Measurements from ENCODE around the gene PXDN.

Gene PXDN

GRCh38 chr2:1675633-1676032, 68.7 kb downstream of the PXDN start:
- Histone ChIP-seq H4K20me1 (ENCODE audit: insufficient read depth) (no peaks in the 10 kb centered on the region), H3K27ac (no peak overlapping the region), H3K36me3 (ENCODE audit: insufficient read depth) (no peaks in the 10 kb centered on the region), H3K4me2 (no peak overlapping the region), H2AFZ (ENCODE audit: low read depth) (no peak overlapping the region), H3K4me1 (ENCODE audit: low read depth, poor library complexity, severe bottlenecking) (no peaks in the 10 kb centered on the region), H3K4me3 (IDR thresholded peaks at IDR 0.05; ENCODE audit: insufficient read depth, low read depth, low read length) (no peak overlapping the region), H3K79me2 (ENCODE audit: insufficient read depth, low read depth) (no peaks in the 10 kb centered on the region), H3K9ac (no peak overlapping the region), H3K27me3 (ENCODE audit: insufficient read depth, low read depth) (no peaks in the 10 kb centered on the region)
- TF ChIP-seq CTCF (conservative IDR thresholded peaks at IDR 0.05; ENCODE audit: low read depth, low read length), result no peak

- no peak for TF ChIP-seq CTCF (conservative IDR thresholded peaks at IDR 0.05; ENCODE audit: low read depth, low read length)
- no peak overlapping the region for H3K4me2 ChIP-seq
- H3K79me2 ChIP-seq (ENCODE audit: insufficient read depth, low read depth), result no peaks in the 10 kb centered on the region
- H3K9ac ChIP-seq, result no peak overlapping the region
- H3K4me3 ChIP-seq (IDR thresholded peaks at IDR 0.05; ENCODE audit: insufficient read depth, low read depth, low read length), result no peak overlapping the region
- no peaks in the 10 kb centered on the region for H3K4me1 ChIP-seq (ENCODE audit: low read depth, poor library complexity, severe bottlenecking)
- H3K36me3 ChIP-seq (ENCODE audit: insufficient read depth), result no peaks in the 10 kb centered on the region
- H4K20me1 ChIP-seq (ENCODE audit: insufficient read depth), result no peaks in the 10 kb centered on the region
- no peak overlapping the region for H3K27ac ChIP-seq
- H2AFZ ChIP-seq (ENCODE audit: low read depth), result no peak overlapping the region
- no peaks in the 10 kb centered on the region for H3K27me3 ChIP-seq (ENCODE audit: insufficient read depth, low read depth)
Observed at GRCh38 chr2:1674766-1675397, 69.4 kb downstream of the PXDN start.

- Histone ChIP-seq H3K27ac (no peak overlapping the region), H3K36me3 (ENCODE audit: insufficient read depth) (no peaks in the 10 kb centered on the region), H3K4me3 (IDR thresholded peaks at IDR 0.05; ENCODE audit: insufficient read depth, low read depth, low read length) (no peak overlapping the region), H3K9ac (no peak overlapping the region), H3K4me2 (no peak overlapping the region), H3K27me3 (ENCODE audit: insufficient read depth, low read depth) (no peaks in the 10 kb centered on the region), H4K20me1 (ENCODE audit: insufficient read depth) (no peaks in the 10 kb centered on the region), H3K4me1 (ENCODE audit: low read depth, poor library complexity, severe bottlenecking) (no peaks in the 10 kb centered on the region), H2AFZ (ENCODE audit: low read depth) (no peak overlapping the region), H3K79me2 (ENCODE audit: insufficient read depth, low read depth) (no peaks in the 10 kb centered on the region)
- TF ChIP-seq CTCF (conservative IDR thresholded peaks at IDR 0.05; ENCODE audit: low read depth, low read length), result no peak
Observed at GRCh38 chr2:1674276-1674675, 70.0 kb downstream of the PXDN start.

GRCh38 chr2:1673160-1673944, 71.0 kb downstream of the PXDN start:
- H3K27me3 ChIP-seq (ENCODE audit: insufficient read depth, low read depth), result no peaks in the 10 kb centered on the region
- H3K4me1 ChIP-seq (ENCODE audit: low read depth, poor library complexity, severe bottlenecking), result no peaks in the 10 kb centered on the region
- H2AFZ ChIP-seq (ENCODE audit: low read depth), result no peak overlapping the region
- TF ChIP-seq CTCF (conservative IDR thresholded peaks at IDR 0.05; ENCODE audit: low read depth, low read length), result no peak
- no peaks in the 10 kb centered on the region for H3K79me2 ChIP-seq (ENCODE audit: insufficient read depth, low read depth)
- H3K4me2 ChIP-seq, result no peak overlapping the region
- no peaks in the 10 kb centered on the region for H3K36me3 ChIP-seq (ENCODE audit: insufficient read depth)
- H3K9ac ChIP-seq, result no peak overlapping the region
- H3K27ac ChIP-seq, result no peak overlapping the region
- no peaks in the 10 kb centered on the region for H4K20me1 ChIP-seq (ENCODE audit: insufficient read depth)
- no peak overlapping the region for H3K4me3 ChIP-seq (IDR thresholded peaks at IDR 0.05; ENCODE audit: insufficient read depth, low read depth, low read length)
